GM18858 (cell line): ENCODE data around the gene UBE3D.
"Not testable (repeated sequence)": the region's sequence is repeated elsewhere in the genome, so short reads cannot be mapped to it uniquely, and the experiment has no call there.

ENCODE experiments used
- ATAC-seq: cut with Tn5 transposase; IDR thresholded peaks from one replicate; pipeline ENCODE4 v1.9.1; 2021; ENCODE audit not compliant: unreplicated experiment

Gene UBE3D

GRCh38 chr6:83055366-83055964 is 10.2 kb downstream of the UBE3D start:
- peak; percentile 41 for ATAC-seq

GRCh38 chr6:83053678-83054077 is 12.0 kb downstream of the UBE3D start:
- ATAC-seq = no peak

- ATAC-seq = no peak
Observed at GRCh38 chr6:83051377-83052172, 14.1 kb downstream of the UBE3D start.

DNA sequence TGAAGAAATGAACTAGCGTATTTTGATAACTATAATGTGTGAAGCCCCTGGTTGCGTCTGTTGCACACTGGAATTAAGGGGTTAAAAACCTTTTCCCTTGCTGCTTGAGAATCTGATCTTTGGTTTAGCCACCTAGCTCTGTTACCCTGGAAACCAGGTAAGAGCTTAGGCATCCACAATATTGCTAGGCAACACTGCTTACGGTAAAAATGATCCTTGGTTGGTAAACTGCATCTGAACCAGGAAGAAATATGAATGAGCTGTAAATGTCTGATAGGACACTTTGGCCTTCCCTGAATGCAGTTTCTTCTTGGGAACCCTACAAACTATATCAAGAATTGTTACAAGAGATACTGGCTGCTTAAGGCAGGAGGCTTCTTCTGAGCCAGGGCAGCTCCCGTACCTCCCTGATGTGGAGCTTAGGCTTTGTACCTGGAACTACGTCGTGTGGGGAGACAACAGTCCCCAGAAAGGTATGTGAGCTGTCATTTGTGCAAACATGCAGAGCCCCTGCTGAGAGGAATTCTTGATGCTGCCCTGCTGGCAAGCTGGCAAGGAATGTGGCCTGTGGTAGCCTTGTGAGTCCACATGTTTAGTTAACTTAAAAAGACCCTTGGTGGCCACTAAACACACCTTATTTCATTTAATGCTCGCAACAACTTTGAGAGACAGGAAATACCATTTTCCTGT is 18.4 kb downstream of the UBE3D start:
- ATAC-seq = no peak

- no peak for ATAC-seq
Observed at GRCh38 chr6:83044091-83044768, 21.4 kb downstream of the UBE3D start.

DNA sequence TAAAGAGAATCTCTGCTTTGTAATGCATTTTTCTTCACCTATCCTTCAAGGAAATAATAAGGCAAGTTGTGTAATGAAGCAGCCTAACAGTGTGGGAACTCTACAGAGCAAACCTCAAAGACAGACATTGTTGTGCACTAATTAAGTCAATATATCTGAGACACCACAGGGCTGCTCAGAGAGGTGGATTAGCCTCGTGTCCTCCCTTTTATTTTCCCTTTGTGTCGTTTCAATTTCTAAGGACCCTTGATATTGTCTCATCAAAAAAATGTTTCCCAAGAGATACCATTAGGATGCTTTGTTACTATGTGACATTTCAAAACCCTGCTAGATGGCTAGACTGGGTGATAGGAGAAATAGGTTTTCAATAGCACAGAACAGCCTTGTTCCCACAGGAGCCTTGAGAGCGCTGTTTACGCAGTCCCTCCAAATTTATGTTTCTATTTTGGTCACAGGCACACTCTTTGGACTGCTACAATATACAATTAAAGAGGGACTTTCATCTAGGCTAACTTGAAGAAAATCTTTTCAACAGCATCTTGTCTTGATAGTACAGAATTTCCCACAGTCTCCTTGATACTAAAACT is 23.1 kb downstream of the UBE3D start:
- ATAC-seq = no peak

GRCh38 chr6:83038246-83038645 is 27.4 kb downstream of the UBE3D start:
- no peak for ATAC-seq

- no peak for ATAC-seq
Observed at GRCh38 chr6:83031689-83032088, 34.0 kb downstream of the UBE3D start.

DNA sequence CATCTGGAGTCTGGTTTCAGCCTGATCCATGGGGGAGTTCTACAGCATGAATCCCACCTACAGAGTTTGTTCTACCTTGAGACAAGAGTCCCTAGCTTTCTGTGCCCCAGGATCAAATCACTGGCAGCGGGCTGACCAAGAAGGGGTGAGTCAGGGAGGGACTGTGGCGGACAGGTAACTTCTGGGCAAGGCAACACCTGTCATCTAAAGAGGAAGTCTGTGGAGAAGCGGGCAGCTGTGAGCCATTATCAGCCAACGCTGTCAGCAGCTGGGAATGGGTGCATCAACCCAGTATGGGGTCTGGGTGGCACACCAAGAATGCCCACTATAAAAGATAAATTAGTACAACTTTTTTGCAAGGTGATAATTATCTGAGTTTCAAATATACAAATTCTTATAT is 45.9 kb downstream of the UBE3D start:
- ATAC-seq = no peak

DNA sequence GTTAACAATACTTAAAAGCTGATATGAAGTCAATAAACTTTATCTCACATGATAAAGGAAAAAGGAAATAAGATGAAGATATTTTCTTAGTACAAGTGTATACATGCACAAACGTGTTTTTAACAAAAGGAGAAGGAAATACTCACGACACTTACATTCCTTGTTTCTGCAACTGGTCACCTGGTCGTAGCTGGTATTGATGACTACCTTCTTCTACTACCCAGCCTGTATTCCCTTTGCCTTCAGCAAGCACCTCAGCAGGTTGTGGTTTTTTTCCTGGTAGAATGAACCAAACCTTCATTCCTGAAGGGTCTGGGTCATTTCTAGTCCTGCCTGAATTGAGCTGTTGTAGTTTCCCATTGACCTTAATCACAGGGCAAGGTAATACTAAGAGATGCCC is 54.5 kb downstream of the UBE3D start:
- ATAC-seq = not testable (repeated sequence)

DNA sequence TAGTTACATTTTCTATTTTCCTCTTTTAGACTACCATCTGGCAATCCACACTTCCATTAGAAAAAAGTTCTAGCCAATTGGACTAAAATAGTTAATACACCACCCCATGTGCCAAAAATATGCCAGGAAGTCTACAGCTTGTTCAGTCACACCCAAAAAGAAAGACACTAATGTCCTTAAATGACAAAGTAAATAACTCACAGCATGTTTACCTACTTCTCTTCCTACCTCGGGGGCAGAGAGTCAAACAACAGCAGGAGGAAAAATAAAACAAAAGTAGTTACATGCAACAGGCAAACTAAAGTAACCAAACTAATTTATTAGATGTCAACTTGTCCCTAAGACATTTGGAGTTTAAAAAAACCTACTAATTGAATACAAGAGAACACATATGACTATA is 57.0 kb downstream of the UBE3D start:
- no peak for ATAC-seq

- ATAC-seq = no peak
Observed at GRCh38 chr6:83006270-83006905, 59.3 kb downstream of the UBE3D start.

GRCh38 chr6:82996156-82996555 is 69.5 kb downstream of the UBE3D start:
- no peak for ATAC-seq

- no peak for ATAC-seq
Observed at GRCh38 chr6:82995066-82995465, 70.6 kb downstream of the UBE3D start.

DNA sequence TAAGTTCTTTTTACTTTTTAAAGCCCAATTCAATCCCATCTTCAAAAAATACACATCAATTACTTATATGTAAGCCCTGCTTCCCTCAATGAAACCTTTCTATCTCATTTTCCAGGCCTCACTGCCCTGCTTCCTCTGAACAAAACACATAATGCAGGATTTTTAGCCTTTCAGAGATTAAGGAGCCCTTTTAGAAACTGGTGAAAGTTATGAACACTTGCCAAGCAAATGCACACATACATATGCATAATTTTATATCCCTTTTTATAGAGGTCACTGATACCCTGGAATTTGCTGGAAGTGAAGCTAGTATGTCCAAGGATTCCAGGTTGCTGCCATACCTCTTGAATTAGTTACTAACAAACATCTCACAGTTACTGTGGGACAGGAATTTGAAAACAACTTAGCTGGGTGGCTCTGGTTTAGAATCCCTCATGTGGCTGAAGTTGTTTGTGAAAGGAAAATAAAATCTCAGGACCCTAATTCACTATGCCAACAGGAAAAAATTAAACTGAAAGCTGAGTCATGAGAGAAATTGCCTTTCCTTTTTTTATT is 75.8 kb downstream of the UBE3D start:
- no peak for ATAC-seq

- no peak for ATAC-seq
Observed at GRCh38 chr6:82988930-82989351, 76.7 kb downstream of the UBE3D start.

GRCh38 chr6:82987951-82988350 is 77.7 kb downstream of the UBE3D start:
- no peak for ATAC-seq

DNA sequence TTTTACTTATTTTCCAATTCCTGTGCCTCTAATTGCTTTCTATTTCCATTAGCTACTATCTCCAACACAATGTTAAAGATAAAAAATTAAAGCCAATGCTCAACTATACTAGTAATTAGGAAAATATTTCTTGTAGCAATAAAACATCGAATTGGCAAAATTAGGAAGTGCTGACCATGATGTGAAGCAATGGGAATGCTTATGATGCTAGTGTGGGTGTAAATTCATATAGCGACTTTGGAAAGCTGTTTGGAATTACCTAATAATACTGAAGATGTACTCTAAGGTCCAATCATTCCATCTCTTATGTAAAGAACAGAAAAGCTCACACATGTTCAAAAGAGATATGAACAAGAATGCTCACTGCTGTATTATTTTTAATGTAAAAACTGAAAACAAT is 78.2 kb downstream of the UBE3D start:
- ATAC-seq = no peak

- ATAC-seq = no peak
Observed at GRCh38 chr6:82984720-82985119, 80.9 kb downstream of the UBE3D start.

GRCh38 chr6:82980086-82980485 is 85.6 kb downstream of the UBE3D start:
- no peak for ATAC-seq
